NCI-H774 (cell line): ENCODE results near the gene MACO1.
"Not testable (repeated sequence)": the region's sequence is repeated elsewhere in the genome, so short reads cannot be mapped to it uniquely, and the experiment has no call there.

Experiments
- DNase-seq: peaks from one replicate; lab custom pipeline; 2025; lab: John Stamatoyannopoulos, UW

MACO1 gene

DNA sequence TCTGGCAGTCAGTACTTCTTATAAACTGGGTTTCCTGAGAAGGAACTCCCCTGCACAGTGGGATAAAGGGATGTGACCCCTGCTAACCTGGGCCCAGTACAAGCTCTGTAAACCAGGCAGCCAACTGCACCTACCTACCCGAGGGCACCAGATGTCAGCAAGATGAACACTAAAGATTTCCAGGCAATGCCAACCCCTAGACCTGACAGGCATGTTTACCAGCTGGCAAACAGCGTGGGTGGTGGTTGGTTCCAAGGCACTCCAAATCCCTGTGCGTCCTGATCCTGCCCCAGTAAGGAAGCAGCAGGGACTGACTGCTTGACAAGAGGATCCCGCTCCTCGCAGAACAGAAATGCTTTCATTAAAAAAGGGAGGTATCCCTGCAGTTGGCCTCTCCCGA, 7.5 kb upstream of the MACO1 start:
- DNase-seq = not testable (repeated sequence)

DNA sequence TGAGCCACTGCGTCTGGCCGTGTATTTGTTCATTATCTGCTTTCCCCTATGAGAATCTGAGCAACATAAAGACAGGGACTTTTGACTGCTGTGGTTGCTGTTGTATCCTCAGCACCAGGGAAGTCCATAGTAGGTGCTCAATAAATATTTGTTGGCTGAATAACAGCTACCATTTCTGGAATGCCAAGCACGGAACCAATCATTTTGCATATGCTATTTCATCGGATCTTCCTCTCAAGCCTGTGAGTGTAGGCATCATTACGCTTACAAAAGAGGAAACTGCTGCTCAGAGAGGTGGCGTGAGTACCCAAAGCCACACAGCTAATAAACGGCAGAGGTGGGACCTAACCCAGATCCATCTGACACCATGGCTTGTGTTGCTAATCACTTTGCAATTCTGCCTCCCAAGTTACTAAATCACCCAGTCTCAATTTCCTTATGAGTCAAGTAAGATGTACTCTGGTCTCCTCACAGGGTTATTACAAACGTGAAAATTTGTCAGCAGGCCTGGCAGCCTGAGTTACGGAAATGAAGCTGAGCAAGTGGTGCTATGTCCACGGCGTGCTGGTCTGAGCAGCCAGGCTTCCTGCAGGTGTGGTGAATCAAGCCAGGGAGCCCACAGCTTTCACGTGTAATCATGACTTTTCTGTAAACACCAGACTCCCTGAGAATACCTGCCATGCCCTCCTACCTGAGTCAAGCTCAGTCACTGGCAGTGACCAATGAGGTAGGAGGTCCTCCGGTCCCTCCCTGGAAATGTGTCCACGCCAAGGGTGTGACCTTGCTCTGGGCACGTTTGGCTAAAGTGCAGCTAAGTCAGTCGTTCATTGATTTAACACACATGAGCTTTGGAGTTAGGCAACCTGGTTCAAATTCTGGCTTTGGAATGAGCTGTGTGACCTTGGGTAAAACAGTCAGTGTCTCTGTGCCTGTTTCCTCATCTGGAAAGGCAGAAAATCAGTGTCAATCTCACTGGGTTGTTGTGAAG, 5.3 kb upstream of the MACO1 start:
- DNase-seq = no peak

DNA sequence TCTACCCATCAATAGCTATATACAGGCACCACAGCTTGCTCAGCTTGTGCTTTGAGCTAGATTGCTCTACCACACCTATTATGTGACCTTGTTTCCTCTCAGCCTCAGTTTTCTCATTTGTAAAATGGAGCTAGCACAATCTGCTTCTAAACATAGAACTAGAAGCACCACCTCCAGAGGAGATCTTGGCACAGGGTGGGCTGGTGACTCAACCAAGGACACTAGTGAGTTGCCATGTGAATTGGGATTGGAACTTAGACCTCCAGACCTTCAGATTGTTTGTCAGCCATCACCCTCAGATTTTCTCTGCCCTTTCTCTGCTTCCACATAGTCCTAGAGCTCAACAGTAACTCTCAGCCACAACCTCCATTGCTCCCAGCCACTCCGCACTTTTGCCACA, 3.0 kb upstream of the MACO1 start:
- no peak for DNase-seq

DNA sequence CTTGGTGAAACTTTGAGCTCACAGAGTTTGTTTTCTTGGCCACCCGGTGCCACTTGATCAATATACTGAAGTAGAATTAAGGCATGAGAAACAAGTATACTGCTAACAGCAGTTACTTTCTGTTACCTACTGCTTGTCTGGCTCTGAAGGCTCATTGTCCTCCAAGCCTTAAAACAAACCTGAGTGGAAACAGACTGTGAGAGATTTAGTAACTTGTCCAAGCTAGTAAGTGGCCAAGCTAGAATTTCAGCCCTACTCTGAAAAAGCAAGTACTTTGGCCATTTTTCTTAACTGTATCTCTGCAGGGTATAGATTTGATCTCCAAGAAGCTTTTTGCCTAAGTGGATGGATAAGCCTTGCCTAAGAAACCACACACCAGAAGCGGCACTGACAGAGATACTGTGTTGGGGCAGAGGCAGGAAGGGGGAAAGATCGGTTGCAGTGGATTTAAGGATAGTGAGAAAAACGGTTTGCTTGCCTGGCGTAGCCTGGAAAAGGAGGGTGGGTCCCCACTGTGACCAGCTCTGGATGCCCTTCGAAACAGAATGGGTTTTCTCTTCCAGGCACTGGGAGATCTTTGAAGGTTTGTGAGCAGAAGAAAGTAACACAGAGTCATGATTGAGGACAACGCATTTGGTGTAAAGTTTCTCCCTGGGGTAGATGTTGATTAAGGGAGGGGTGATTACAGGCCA, 2.1 kb upstream of the MACO1 start:
- no peak for DNase-seq

- DNase-seq = no peak
These were observed 527 bp downstream of the MACO1 start for GRCh38 chr1:25430967-25431881.

DNA sequence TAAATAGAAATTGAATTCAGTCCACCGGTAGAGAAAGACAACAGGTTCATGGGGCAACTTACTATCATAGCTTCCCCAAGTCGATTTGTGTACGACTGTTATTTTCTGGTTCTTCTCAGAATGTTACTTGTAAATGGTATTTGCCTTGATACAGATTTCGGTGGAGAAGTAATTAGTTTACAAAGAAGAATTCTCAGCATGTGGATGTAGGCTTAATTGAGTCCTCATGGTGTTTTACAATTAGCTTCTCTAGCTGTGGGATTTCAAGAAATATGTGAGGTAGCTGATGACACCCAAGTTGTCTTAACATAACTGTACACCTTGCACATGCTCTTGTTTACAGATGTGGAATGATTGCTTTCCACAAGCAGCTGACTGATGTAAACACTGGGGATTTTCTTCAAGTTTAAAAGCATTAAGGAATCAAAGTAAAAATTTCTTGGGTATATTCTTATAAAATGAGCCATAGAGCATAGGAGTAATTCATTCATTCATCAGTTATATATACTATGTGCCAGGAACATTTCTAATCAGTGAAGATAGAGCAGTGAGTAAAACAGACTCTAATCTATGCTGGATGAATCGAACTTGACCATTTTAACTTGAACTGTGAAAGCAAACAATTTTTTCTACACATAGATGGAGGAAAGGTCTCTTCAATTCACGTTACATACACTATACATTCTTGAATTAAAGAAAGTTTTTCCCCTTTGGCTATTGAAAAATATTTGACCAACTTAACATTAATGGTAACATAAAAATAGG, 1.4 kb downstream of the MACO1 start:
- DNase-seq = no peak

- DNase-seq = no peak
These were observed 2.2 kb downstream of the MACO1 start for GRCh38 chr1:25432749-25433388.

- no peak for DNase-seq
These were observed 2.9 kb downstream of the MACO1 start for GRCh38 chr1:25433389-25434186.

DNA sequence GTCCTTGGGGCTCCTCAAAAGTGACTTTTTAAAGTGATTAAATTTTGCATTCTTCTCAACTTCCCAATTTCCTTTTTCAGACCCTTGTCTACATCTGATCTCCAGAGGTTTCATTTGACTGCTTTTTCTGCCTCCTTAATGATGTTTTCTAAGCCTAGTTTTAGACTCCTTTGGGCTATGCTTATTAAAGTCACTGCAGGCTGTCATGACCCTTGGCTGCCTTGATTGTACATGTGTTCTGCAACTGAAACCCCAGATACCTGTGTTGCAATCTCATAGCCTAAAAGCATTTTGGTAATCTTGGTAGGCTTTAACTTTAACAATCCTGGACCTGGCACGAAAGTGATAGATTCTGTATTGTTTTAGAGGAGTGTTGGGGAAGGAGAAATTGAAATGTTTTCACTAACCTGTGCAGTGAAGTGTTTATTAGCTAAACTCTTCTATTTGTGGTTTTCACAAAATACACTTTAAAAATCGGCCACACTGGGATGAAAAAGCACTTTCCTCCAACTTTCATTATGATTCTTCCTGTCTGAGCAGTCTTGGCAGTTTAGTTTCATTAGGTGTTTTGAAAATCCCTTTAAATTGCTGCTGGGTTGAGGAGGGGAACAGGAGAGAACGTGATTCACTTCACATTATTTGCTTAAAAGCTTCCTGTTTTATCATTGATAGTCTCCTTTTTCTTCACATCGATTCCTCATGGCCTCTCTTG, 4.9 kb downstream of the MACO1 start:
- no peak for DNase-seq

GRCh38 chr1:25437672-25438071, 7.0 kb downstream of the MACO1 start:
- DNase-seq = no peak

- no peak for DNase-seq
These were observed 8.6 kb downstream of the MACO1 start for GRCh38 chr1:25439287-25439686.

GRCh38 chr1:25442178-25442577, 11.5 kb downstream of the MACO1 start:
- DNase-seq = no peak

DNA sequence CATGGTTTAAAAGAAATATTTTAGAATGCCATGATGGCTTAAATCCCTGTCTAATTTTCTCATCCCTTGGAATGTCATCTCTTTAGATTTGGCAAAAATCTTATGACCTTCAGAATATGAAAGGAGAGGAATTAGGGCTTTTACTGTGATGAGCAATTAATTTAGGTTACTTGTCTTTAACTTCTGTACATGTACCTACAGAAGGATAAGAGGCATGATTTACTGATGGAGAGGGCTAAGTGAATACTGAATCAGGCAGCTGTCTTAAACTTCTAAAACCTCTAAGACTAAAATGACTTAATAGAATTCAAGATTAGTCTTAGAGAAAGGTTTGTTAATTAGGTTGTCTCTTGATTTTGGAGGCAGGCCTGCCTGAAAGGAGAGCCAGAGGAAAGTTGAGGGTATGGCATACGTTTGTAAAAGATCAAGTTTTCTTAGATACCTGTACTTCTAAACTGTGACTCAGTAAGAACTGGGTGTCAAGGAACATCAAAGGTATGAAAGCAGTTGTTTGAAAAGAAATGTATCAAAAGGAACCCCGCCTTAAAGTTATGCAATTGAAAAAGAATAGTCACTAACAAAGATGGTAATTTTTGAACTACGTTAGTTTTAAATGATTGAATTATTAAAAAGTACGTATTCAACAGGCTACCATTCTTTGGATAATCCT, 12.5 kb downstream of the MACO1 start:
- DNase-seq = no peak

- DNase-seq = not testable (repeated sequence)
These were observed 13.9 kb downstream of the MACO1 start for GRCh38 chr1:25444604-25445003.

DNA sequence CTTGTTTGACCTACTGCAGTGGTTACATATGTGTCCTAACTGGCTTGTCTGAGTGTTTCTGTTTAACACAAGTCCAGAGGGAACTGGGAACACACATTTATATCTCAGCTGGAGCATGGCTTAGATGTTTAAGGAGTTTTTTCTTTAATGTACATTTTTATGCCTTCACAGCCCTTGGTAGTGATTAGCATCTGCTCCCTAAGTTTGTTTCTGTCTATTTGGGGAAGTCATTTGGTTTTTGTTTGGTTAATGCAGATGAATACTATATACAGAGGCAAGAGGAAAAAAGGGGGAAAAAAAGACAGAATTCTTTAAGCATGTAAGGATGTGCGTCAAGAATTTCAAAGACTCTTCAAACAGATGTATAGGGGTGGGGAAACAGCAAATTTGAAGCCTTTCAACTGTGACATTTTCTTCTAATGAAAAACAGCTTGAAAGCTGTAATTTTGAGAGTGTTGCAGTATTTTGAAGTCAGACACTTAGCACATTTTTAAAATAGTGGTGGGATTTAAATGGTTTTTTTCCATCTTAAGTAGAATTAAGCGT, 15.4 kb downstream of the MACO1 start:
- DNase-seq = no peak

GRCh38 chr1:25447547-25447946, 16.9 kb downstream of the MACO1 start:
- DNase-seq = no peak

- no peak for DNase-seq
These were observed 20.2 kb downstream of the MACO1 start for GRCh38 chr1:25450891-25451290.

GRCh38 chr1:25451908-25452307, 21.2 kb downstream of the MACO1 start:
- no peak for DNase-seq

GRCh38 chr1:25456502-25456901, 25.8 kb downstream of the MACO1 start:
- DNase-seq = no peak
